Measurements from ENCODE around the gene ANKRD28. TPM values are rescaled to one million over a fixed set of nuclear protein-coding genes. Genes with fewer than 3 reads are reported as not detected.
"Not testable (repeated sequence)": the region's sequence is repeated elsewhere in the genome, so short reads cannot be mapped to it uniquely, and the experiment has no call there.

Gene ANKRD28
- 10 to 100 TPM; 40.2 to 41.5 TPM for total RNA-seq
- polyA plus RNA-seq, result 11.2 TPM

GRCh38 chr3:15797642-15798303 lies at the start of gene ANKRD28:
ANKRD28 (minus strand) TSS chr3:15797979; CDS start chr3:15796521, 1,458 bp downstream.
- Mint-ChIP-seq H3K4me3 (peak within 1 kb of the TSS; percentile 83 to 89 (median 87)), H3K4me1 (peaks cover 77 to 99% (median 94%) of the 10 kb centered on the region in 3 donors), H3K27me3 (no peaks in the 10 kb centered on the region), H3K36me3 (peaks cover 0 to 13% (median 3%) of the 10 kb centered on the region in 3 donors), H3K27ac (peak within 1 kb of the TSS; percentile 83 to 96 (median 92)), H3K9me3 (no peaks in the 10 kb centered on the region)
- Histone ChIP-seq H3K27ac (ENCODE audit: low read depth, low read length) (peak within 1 kb of the TSS; percentile 77), H3K4me1 (ENCODE audit: insufficient read depth, low read length) (peaks cover 57% of the 10 kb centered on the region), H3K27me3 (ENCODE audit: insufficient read depth, low read length, poor library complexity, severe bottlenecking) (no peaks in the 10 kb centered on the region), H3K9me3 (ENCODE audit: low read length) (no peaks in the 10 kb centered on the region), H3K4me3 (ENCODE audit: low read length) (peak within 1 kb of the TSS; percentile 15), H3K36me3 (ENCODE audit: insufficient read depth, low read length) (no peaks in the 10 kb centered on the region)
- POLR2A ChIA-PET, result interaction anchor here (0.7 to 1.2 kb wide), 2 partner anchors 11 to 132 kb away, joined by 3 read pairs; no protein-coding TSS in a partner anchor
- DNase-seq, result peak in 1 of 5 donors; percentile 27
- CTCF ChIA-PET, result interaction anchor here (0.9 to 1.0 kb wide), 2 partner anchors 13 to 167 kb away, joined by 3 to 5 read pairs; no protein-coding TSS in a partner anchor

DNA sequence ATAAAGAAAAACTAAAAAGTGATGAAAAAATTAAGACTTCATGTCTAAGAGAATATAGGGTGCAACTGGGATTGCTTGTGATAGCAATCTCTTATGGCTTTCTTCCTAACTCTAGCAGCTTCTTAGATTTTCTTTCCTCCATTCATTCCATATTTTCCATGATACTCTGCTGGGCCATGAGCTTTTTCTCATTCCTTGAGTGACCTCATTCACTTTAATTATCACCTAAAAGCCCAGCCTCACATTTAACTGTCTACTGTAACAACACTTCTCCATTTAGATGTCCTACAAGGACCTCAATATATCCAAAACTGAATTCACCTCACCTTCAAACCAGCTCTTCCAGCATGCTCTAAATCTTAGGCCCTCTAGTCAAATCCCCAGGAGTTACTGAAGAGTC lies 49.5 kb upstream of the ANKRD28 start:
- POLR2A ChIA-PET, result no interaction called here
- Histone ChIP-seq H3K4me1 (ENCODE audit: insufficient read depth, low read length) (peaks cover 3% of the 10 kb centered on the region), H3K27me3 (ENCODE audit: insufficient read depth, low read length, poor library complexity, severe bottlenecking) (no peaks in the 10 kb centered on the region), H3K27ac (ENCODE audit: low read depth, low read length) (no peak overlapping the region), H3K4me3 (ENCODE audit: low read length) (no peak overlapping the region), H3K9me3 (ENCODE audit: low read length) (no peaks in the 10 kb centered on the region), H3K36me3 (ENCODE audit: insufficient read depth, low read length) (no peaks in the 10 kb centered on the region)
- DNase-seq, result no peak
- Mint-ChIP-seq H3K27me3 (no peaks in the 10 kb centered on the region), H3K4me3 (no peak overlapping the region), H3K27ac (peak overlapping the region in 1 of 8 donors; percentile 65), H3K36me3 (peaks cover 3 to 9% (median 5%) of the 10 kb centered on the region in 3 donors), H3K9me3 (peaks cover 0 to 3% (median 0%) of the 10 kb centered on the region in 5 donors), H3K4me1 (peaks cover 35 to 59% (median 59%) of the 10 kb centered on the region in 3 donors)
- CTCF ChIA-PET, result interaction anchor here (0.7 kb wide), 1 partner anchor 9 kb away, joined by 3 read pairs; no protein-coding TSS in a partner anchor

DNA sequence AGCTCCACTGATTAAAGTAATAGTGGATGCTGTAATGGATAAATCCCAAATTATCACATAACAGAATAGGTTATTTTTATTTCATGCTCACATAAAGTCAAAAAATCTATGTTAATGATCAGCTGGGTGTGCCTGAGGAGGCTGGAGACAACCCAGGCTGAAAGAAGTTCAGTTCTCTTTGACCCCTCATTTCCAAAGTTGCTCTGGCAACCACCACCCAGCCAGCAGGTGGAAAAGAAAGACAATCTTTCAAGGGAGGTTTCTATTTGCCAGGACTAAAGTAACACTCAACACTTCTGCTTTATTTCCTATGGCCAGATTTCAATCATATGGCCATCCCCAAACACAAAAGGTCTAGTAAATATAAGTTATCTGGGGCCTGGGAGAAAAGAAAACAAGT lies 48.8 kb upstream of the ANKRD28 start:
- H3K9me3 Mint-ChIP-seq, result peaks cover 0 to 2% (median 0%) of the 10 kb centered on the region in 5 donors
- no peak for DNase-seq
- H3K36me3 Mint-ChIP-seq, result peaks cover 3 to 9% (median 5%) of the 10 kb centered on the region in 3 donors
- Histone ChIP-seq H3K4me3 (ENCODE audit: low read length) (no peak overlapping the region), H3K9me3 (ENCODE audit: low read length) (peaks cover under 1% of the 10 kb centered on the region), H3K27ac (ENCODE audit: low read depth, low read length) (peak overlapping the region; percentile 12), H3K4me1 (ENCODE audit: insufficient read depth, low read length) (peaks cover 3% of the 10 kb centered on the region), H3K27me3 (ENCODE audit: insufficient read depth, low read length, poor library complexity, severe bottlenecking) (no peaks in the 10 kb centered on the region), H3K36me3 (ENCODE audit: insufficient read depth, low read length) (no peaks in the 10 kb centered on the region)
- peak overlapping the region in 1 of 8 donors; percentile 9 for H3K27ac Mint-ChIP-seq
- H3K4me1 Mint-ChIP-seq, result peaks cover 35 to 59% (median 59%) of the 10 kb centered on the region in 3 donors
- H3K27me3 Mint-ChIP-seq, result no peaks in the 10 kb centered on the region
- no peak overlapping the region for H3K4me3 Mint-ChIP-seq
- ChIA-PET POLR2A (no interaction called here), CTCF (interaction anchor here (0.7 kb wide), 1 partner anchor 8 kb away, joined by 3 read pairs; no protein-coding TSS in a partner anchor)

DNA sequence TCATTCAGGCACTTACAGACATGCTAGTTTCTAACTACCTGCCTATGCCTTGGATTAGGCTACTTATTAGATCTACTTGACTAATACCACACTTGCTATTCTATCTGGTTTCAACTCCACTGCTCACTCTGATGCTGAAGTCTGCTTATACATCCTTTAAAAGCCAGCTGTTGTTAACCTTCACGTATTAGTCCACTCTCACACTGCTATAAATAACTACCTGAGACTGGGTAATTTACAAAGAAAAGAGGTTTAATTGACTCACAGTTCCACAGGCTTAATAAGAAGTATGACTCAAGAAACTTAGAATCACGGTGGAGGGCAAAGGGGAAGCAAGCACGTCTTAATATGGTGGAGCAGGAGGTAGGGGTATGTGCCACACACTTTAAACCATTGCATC lies 47.7 kb upstream of the ANKRD28 start:
- no peak overlapping the region for H3K27ac ChIP-seq (ENCODE audit: low read depth, low read length)
- no peak overlapping the region for H3K4me3 ChIP-seq (ENCODE audit: low read length)
- peaks cover 1 to 10% (median 8%) of the 10 kb centered on the region in 5 donors for H3K9me3 Mint-ChIP-seq
- ChIA-PET POLR2A (no interaction called here), CTCF (no interaction called here)
- peaks cover 4% of the 10 kb centered on the region for H3K9me3 ChIP-seq (ENCODE audit: low read length)
- peaks cover 38 to 61% (median 56%) of the 10 kb centered on the region in 3 donors for H3K4me1 Mint-ChIP-seq
- no peaks in the 10 kb centered on the region for H3K27me3 Mint-ChIP-seq
- H3K4me1 ChIP-seq (ENCODE audit: insufficient read depth, low read length), result peaks cover 3% of the 10 kb centered on the region
- no peaks in the 10 kb centered on the region for H3K27me3 ChIP-seq (ENCODE audit: insufficient read depth, low read length, poor library complexity, severe bottlenecking)
- H3K36me3 ChIP-seq (ENCODE audit: insufficient read depth, low read length), result no peaks in the 10 kb centered on the region
- peaks cover 4 to 8% (median 5%) of the 10 kb centered on the region in 3 donors for H3K36me3 Mint-ChIP-seq
- H3K27ac Mint-ChIP-seq, result no peak overlapping the region
- H3K4me3 Mint-ChIP-seq, result no peak overlapping the region
- no peak for DNase-seq

- DNase-seq, result no peak
- peaks cover 44 to 65% (median 58%) of the 10 kb centered on the region in 3 donors for H3K4me1 Mint-ChIP-seq
- Histone ChIP-seq H3K36me3 (ENCODE audit: insufficient read depth, low read length) (no peaks in the 10 kb centered on the region), H3K4me3 (ENCODE audit: low read length) (no peak overlapping the region), H3K27me3 (ENCODE audit: insufficient read depth, low read length, poor library complexity, severe bottlenecking) (no peaks in the 10 kb centered on the region), H3K27ac (ENCODE audit: low read depth, low read length) (no peak overlapping the region), H3K9me3 (ENCODE audit: low read length) (peaks cover 4% of the 10 kb centered on the region), H3K4me1 (ENCODE audit: insufficient read depth, low read length) (peaks cover 3% of the 10 kb centered on the region)
- no peaks in the 10 kb centered on the region for H3K27me3 Mint-ChIP-seq
- no peak overlapping the region for H3K4me3 Mint-ChIP-seq
- ChIA-PET POLR2A (no interaction called here), CTCF (no interaction called here)
- peaks cover 5 to 13% (median 9%) of the 10 kb centered on the region in 3 donors for H3K36me3 Mint-ChIP-seq
- H3K27ac Mint-ChIP-seq, result no peak overlapping the region
- H3K9me3 Mint-ChIP-seq, result peaks cover 7 to 16% (median 14%) of the 10 kb centered on the region in 5 donors
These were observed 47.1 kb upstream of the ANKRD28 start for GRCh38 chr3:15844889-15845288.

DNA sequence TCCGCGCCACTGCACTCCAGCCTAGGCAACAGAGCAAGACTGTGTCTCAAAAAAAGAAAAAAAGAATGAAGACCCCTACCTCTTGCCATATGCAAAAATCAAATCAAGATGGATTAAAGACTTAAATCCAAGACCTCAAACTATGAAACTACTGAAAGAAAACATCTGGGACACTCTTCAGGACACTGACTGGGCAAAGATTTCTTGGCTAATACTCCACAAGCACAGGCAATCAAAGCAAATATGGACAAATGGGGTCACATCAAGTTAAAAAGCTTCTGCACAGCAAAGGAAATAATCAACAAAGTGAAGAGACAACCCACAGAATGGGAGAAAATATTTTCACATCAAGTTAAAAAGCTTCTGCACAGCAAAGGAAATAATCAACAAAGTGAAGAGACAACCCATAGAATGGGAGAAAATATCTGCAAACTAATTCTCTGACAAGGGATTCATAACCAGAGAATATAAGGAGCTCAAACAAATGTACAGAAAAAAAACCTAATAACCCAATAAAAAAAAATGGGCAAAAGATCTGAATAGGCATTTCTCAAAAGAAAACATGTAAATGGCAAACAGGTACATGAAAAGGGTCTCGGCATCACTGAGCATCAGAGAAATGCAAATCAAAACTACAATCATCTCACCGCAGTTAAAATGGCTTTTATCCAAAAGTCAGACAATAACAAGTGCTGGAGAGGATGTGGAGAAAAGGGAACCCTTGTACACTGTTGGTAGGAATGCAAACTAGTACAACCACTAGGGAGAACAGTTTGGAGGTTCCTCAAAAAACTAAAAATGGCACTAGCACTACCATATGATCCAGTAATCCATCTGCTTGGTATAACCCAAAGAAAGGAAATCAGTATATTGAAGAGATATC lies 43.6 kb upstream of the ANKRD28 start:
- H3K4me1 ChIP-seq (ENCODE audit: insufficient read depth, low read length); H3K4me3 ChIP-seq (ENCODE audit: low read length); CTCF ChIA-PET; DNase-seq; POLR2A ChIA-PET; H3K36me3 ChIP-seq (ENCODE audit: insufficient read depth, low read length); H3K27me3 ChIP-seq (ENCODE audit: insufficient read depth, low read length, poor library complexity, severe bottlenecking); H3K9me3 ChIP-seq (ENCODE audit: low read length); H3K27ac ChIP-seq (ENCODE audit: low read depth, low read length); H3K4me3 Mint-ChIP-seq; H3K27me3 Mint-ChIP-seq: not testable (repeated sequence)
- Mint-ChIP-seq H3K9me3 (peaks cover 12 to 23% (median 22%) of the 10 kb centered on the region in 5 donors), H3K27ac (peak overlapping the region in 1 of 8 donors; percentile 27), H3K36me3 (peaks cover 8 to 27% (median 11%) of the 10 kb centered on the region in 3 donors), H3K4me1 (peaks cover 51 to 70% (median 65%) of the 10 kb centered on the region in 3 donors)

- H3K36me3 Mint-ChIP-seq, result peaks cover 5 to 27% (median 11%) of the 10 kb centered on the region in 3 donors
- peaks cover 4% of the 10 kb centered on the region for H3K9me3 ChIP-seq (ENCODE audit: low read length)
- ChIA-PET POLR2A (no interaction called here), CTCF (no interaction called here)
- H3K4me3 ChIP-seq (ENCODE audit: low read length), result no peak overlapping the region
- no peak for DNase-seq
- H3K4me1 ChIP-seq (ENCODE audit: insufficient read depth, low read length), result no peaks in the 10 kb centered on the region
- H3K27ac Mint-ChIP-seq, result no peak overlapping the region
- H3K27me3 ChIP-seq (ENCODE audit: insufficient read depth, low read length, poor library complexity, severe bottlenecking), result no peaks in the 10 kb centered on the region
- peaks cover 42 to 58% (median 54%) of the 10 kb centered on the region in 3 donors for H3K4me1 Mint-ChIP-seq
- peak overlapping the region in 1 of 7 donors; percentile 0 for H3K4me3 Mint-ChIP-seq
- peaks cover 12 to 23% (median 22%) of the 10 kb centered on the region in 5 donors for H3K9me3 Mint-ChIP-seq
- H3K27ac ChIP-seq (ENCODE audit: low read depth, low read length), result no peak overlapping the region
- no peaks in the 10 kb centered on the region for H3K36me3 ChIP-seq (ENCODE audit: insufficient read depth, low read length)
- no peaks in the 10 kb centered on the region for H3K27me3 Mint-ChIP-seq
These were observed 41.8 kb upstream of the ANKRD28 start for GRCh38 chr3:15839568-15839967.
